ENCODE data around the gene ENTPD7.

ENTPD7 gene

GRCh38 chr10:99620711-99621453, 38.4 kb upstream of the ENTPD7 start (continued):
- TF ChIP-seq, protein P1, sequence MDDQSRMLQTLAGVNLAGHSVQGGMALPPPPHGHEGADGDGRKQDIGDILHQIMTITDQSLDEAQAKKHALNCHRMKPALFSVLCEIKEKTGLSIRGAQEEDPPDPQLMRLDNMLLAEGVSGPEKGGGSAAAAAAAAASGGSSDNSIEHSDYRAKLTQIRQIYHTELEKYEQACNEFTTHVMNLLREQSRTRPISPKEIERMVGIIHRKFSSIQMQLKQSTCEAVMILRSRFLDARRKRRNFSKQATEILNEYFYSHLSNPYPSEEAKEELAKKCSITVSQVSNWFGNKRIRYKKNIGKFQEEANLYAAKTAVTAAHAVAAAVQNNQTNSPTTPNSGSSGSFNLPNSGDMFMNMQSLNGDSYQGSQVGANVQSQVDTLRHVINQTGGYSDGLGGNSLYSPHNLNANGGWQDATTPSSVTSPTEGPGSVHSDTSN (CRISPR knock-in tag; IDR thresholded peaks at IDR 0.05) = peak; percentile 38; the same call in 1 of the 2 replicates
- TF ChIP-seq IKZF3 (tag by site-specific recombination; IDR thresholded peaks at IDR 0.05) (peak; percentile 65; the same call in 1 of the 2 replicates), ZNF266 (tag by site-specific recombination; IDR thresholded peaks at IDR 0.05; ENCODE audit: low read depth) (no peak), ZNF416 (tag by site-specific recombination; IDR thresholded peaks at IDR 0.05) (no peak), ZNF639 (tag by site-specific recombination; IDR thresholded peaks at IDR 0.05) (peak; percentile 35; the same call in 1 of the 2 replicates), ZNF121 (tag by site-specific recombination; IDR thresholded peaks at IDR 0.05) (peak; percentile 52; the same call in 1 of the 2 replicates), ZSCAN30 (tag by site-specific recombination; IDR thresholded peaks at IDR 0.05) (peak; percentile 92; the same call in 1 of the 2 replicates), ZNF37A (tag by site-specific recombination; IDR thresholded peaks at IDR 0.05) (no peak), ZXDB (tag by site-specific recombination; IDR thresholded peaks at IDR 0.05) (peak; percentile 88), ZNF280D (tag by site-specific recombination; IDR thresholded peaks at IDR 0.05) (0 out of 2 replicates have a peak, but pooled peaks have one; percentile 84), SP2 (tag by site-specific recombination; IDR thresholded peaks at IDR 0.05) (peak; percentile 75), ZNF707 (tag by site-specific recombination; IDR thresholded peaks at IDR 0.05) (no peak), GLIS2 (tag by site-specific recombination; IDR thresholded peaks at IDR 0.05) (peak; percentile 55), ZBTB8A (tag by site-specific recombination; IDR thresholded peaks at IDR 0.05) (peak; percentile 83), ZNF501 (tag by site-specific recombination; IDR thresholded peaks at IDR 0.05) (peak; percentile 98)
- TF ChIP-seq, protein P2, sequence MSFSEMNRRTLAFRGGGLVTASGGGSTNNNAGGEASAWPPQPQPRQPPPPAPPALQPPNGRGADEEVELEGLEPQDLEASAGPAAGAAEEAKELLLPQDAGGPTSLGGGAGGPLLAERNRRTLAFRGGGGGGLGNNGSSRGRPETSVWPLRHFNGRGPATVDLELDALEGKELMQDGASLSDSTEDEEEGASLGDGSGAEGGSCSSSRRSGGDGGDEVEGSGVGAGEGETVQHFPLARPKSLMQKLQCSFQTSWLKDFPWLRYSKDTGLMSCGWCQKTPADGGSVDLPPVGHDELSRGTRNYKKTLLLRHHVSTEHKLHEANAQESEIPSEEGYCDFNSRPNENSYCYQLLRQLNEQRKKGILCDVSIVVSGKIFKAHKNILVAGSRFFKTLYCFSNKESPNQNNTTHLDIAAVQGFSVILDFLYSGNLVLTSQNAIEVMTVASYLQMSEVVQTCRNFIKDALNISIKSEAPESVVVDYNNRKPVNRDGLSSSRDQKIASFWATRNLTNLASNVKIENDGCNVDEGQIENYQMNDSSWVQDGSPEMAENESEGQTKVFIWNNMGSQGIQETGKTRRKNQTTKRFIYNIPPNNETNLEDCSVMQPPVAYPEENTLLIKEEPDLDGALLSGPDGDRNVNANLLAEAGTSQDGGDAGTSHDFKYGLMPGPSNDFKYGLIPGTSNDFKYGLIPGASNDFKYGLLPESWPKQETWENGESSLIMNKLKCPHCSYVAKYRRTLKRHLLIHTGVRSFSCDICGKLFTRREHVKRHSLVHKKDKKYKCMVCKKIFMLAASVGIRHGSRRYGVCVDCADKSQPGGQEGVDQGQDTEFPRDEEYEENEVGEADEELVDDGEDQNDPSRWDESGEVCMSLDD (tag by site-specific recombination; IDR thresholded peaks at IDR 0.05) = peak; percentile 80
- TF ChIP-seq, protein P3, sequence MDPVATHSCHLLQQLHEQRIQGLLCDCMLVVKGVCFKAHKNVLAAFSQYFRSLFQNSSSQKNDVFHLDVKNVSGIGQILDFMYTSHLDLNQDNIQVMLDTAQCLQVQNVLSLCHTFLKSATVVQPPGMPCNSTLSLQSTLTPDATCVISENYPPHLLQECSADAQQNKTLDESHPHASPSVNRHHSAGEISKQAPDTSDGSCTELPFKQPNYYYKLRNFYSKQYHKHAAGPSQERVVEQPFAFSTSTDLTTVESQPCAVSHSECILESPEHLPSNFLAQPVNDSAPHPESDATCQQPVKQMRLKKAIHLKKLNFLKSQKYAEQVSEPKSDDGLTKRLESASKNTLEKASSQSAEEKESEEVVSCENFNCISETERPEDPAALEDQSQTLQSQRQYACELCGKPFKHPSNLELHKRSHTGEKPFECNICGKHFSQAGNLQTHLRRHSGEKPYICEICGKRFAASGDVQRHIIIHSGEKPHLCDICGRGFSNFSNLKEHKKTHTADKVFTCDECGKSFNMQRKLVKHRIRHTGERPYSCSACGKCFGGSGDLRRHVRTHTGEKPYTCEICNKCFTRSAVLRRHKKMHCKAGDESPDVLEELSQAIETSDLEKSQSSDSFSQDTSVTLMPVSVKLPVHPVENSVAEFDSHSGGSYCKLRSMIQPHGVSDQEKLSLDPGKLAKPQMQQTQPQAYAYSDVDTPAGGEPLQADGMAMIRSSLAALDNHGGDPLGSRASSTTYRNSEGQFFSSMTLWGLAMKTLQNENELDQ (tag by site-specific recombination; IDR thresholded peaks at IDR 0.05; ENCODE audit: low read depth) = no peak

Measured in HEK293 (cell line).